PC-3 (cell line): Measurements from ENCODE around the gene GIMAP2. TPM values are rescaled to one million over a fixed set of nuclear protein-coding genes. Genes with fewer than 3 reads are reported as not detected.
"Not testable (repeated sequence)": the region's sequence is repeated elsewhere in the genome, so short reads cannot be mapped to it uniquely, and the experiment has no call there.

Experiments used
- ATAC-seq: fragments of 200-7000 bp; cut with Tn5 transposase; 2 replicates; pipeline ENCODE4 v1.9.1; 2020; ENCODE audit warnings: mild to moderate bottlenecking, moderate library complexity
- BruUV-seq: library from RNA; stranded (reverse); fragments of 400-500 nt; replicated peaks from 2 replicates; lab custom pipeline; 2021; lab: Mats Ljungman, UMichigan
- CTCF ChIA-PET: fragments of 300-600 bp; sonication (Branson Sonifier 250); formaldehyde crosslinking; loops from one replicate; lab custom pipeline; 2022; ENCODE audit warnings: antibody characterized with exemption; lab: Charles Lee
- POLR2A ChIA-PET: fragments of 300-600 bp; sonication (Branson Sonifier 250); formaldehyde crosslinking; loops from one replicate; lab custom pipeline; 2022; ENCODE audit warnings: antibody characterized with exemption; ENCODE audit not compliant: unreplicated experiment; lab: Charles Lee
- DNase-seq: peaks from one replicate; pipeline ENCODE4 v3.0.0-alpha.2; 2015
- H2AFZ ChIP-seq: fragments of 300-600 bp; sonication (generic); 2 replicates; pipeline ENCODE4 v1.6.0; 2016; ENCODE audit warnings: antibody characterized with exemption, low read length
- H3F3A ChIP-seq: fragments of 300-600 bp; sonication (generic); one replicate; pipeline ENCODE4 v1.6.0; 2017; ENCODE audit warnings: antibody characterized with exemption, low read length, control low read depth, mild to moderate bottlenecking; ENCODE audit not compliant: unreplicated experiment
- H3K27ac ChIP-seq: fragments of 300-600 bp; sonication (generic); 2 replicates; pipeline ENCODE4 v1.5.1; 2016; ENCODE audit warnings: mild to moderate bottlenecking, low read length
- H3K27me3 ChIP-seq: fragments of 300-600 bp; sonication (generic); 2 replicates; pipeline ENCODE4 v1.6.1; 2016; ENCODE audit warnings: low read length, mixed read lengths
- H3K36me3 ChIP-seq: fragments of 300-600 bp; sonication (generic); 2 replicates; pipeline ENCODE4 v1.6.1; 2016; ENCODE audit warnings: low read depth, mixed run types, low read length, mixed read lengths
- H3K4me1 ChIP-seq: fragments of 300-600 bp; sonication (generic); 2 replicates; pipeline ENCODE4 v1.5.1; 2016; ENCODE audit warnings: low read length; ENCODE audit not compliant: insufficient read depth
- H3K4me2 ChIP-seq: fragments of 300-600 bp; sonication (generic); 2 replicates; pipeline ENCODE4 v1.6.0; 2016; ENCODE audit warnings: low read length
- H3K4me3 ChIP-seq: fragments of 300-600 bp; sonication (generic); 2 replicates; pipeline ENCODE4 v1.5.1; 2016; ENCODE audit warnings: mild to moderate bottlenecking, low read length, mixed read lengths
- H3K79me2 ChIP-seq: fragments of 300-600 bp; sonication (generic); 2 replicates; pipeline ENCODE4 v1.6.1; 2017; ENCODE audit warnings: low read length, mixed read lengths
- H3K9ac ChIP-seq: fragments of 300-600 bp; sonication (generic); 2 replicates; pipeline ENCODE4 v1.6.0; 2016; ENCODE audit warnings: mild to moderate bottlenecking, low read length
- H3K9me2 ChIP-seq: fragments of 300-600 bp; sonication (generic); replicated peaks from 2 replicates; pipeline ENCODE4 v1.6.1; 2016; ENCODE audit warnings: mixed run types, low read length, mixed read lengths
- H3K9me3 ChIP-seq: fragments of 300-600 bp; sonication (generic); 2 replicates; pipeline ENCODE4 v1.6.1; 2016; ENCODE audit warnings: low read length, mixed read lengths
- H4K20me1 ChIP-seq: fragments of 300-600 bp; sonication (generic); 2 replicates; pipeline ENCODE4 v1.6.1; 2016; ENCODE audit warnings: low read length, mixed read lengths
- EZH2 ChIP-seq: fragments of 300-600 bp; sonication (generic); IDR thresholded peaks from one replicate; pipeline ENCODE4 v1.6.1; 2017; ENCODE audit warnings: antibody characterized with exemption, mild to moderate bottlenecking, low read length; ENCODE audit not compliant: unreplicated experiment
- EZH2phosphoT487 ChIP-seq: fragments of 300-600 bp; sonication (generic); IDR thresholded peaks from 2 replicates; pipeline ENCODE4 v1.6.1; 2018; ENCODE audit warnings: mild to moderate bottlenecking, antibody characterized with exemption, low read length, borderline replicate concordance
- intact Hi-C: fragments of 100-400 bp; cut with micrococcal nuclease; formaldehyde crosslinking; loops from 2 replicates; pipeline ENCODE4 v1.9.0; 2023
- total RNA-seq: library from RNA; depleted of rRNA; stranded (reverse); fragments of >200 nt; gene quantifications from 2 replicates; pipeline ENCODE4 v1.2.3, GENCODE V29; 2014
- TF ChIP-seq, protein P1 (sequence below): fragments of 300-600 bp; sonication (generic); conservative IDR thresholded peaks from 2 replicates; pipeline ENCODE4 v1.5.1; 2017; ENCODE audit warnings: antibody characterized with exemption, low read depth, mild to moderate bottlenecking, low read length

GIMAP2 gene
- total RNA-seq, 1 experiment from 2014 or later: not detected

DNA sequence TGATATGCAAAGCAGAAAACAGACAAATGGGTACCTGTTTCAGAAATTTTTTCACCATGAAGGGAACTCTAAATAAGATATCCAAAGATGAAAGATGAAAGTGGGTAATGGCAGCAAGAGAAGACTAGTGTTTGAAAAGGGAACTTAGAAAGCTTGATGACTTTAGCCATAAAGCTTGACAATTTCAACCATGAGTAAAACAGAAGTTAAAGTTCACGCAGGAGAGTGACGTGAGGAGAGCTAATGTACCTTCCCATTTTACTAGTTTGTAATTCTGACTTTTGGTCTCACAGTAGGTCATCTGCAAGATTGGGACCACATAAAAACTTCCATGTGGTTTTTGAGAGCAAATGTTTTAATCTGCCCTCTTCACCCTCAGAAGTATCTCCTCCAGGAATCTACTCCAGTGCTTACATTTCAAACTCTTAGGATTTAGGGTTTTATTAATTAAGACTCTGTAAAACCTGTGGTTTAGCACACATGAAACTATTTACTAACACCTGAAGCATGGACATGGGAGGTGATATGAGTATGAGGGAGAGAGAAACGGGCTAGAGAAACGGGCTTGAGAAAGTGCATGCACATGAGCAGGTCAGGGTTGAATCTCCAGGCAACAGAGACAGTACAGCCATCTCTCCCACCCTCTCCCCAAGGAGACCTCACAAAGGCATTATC is 24.4 kb upstream of the GIMAP2 start:
- no peaks in the 10 kb centered on the region for H3K9me2 ChIP-seq
- ChIA-PET CTCF (no interaction called here), POLR2A (no interaction called here)
- TF ChIP-seq EZH2: no peak
- no peak for TF ChIP-seq EZH2phosphoT487
- TF ChIP-seq, protein P1, sequence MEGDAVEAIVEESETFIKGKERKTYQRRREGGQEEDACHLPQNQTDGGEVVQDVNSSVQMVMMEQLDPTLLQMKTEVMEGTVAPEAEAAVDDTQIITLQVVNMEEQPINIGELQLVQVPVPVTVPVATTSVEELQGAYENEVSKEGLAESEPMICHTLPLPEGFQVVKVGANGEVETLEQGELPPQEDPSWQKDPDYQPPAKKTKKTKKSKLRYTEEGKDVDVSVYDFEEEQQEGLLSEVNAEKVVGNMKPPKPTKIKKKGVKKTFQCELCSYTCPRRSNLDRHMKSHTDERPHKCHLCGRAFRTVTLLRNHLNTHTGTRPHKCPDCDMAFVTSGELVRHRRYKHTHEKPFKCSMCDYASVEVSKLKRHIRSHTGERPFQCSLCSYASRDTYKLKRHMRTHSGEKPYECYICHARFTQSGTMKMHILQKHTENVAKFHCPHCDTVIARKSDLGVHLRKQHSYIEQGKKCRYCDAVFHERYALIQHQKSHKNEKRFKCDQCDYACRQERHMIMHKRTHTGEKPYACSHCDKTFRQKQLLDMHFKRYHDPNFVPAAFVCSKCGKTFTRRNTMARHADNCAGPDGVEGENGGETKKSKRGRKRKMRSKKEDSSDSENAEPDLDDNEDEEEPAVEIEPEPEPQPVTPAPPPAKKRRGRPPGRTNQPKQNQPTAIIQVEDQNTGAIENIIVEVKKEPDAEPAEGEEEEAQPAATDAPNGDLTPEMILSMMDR: no peak
- BruUV-seq: no TSS peak
- no peak for DNase-seq
- no peaks in the 10 kb centered on the region for H3K79me2 ChIP-seq
- no peak overlapping the region for H3K27ac ChIP-seq
- no peaks in the 10 kb centered on the region for H3K36me3 ChIP-seq
- no peaks in the 10 kb centered on the region for H3K4me1 ChIP-seq
- no peak overlapping the region for H3K9ac ChIP-seq
- no peak overlapping the region for H2AFZ ChIP-seq
- H3K9me3 ChIP-seq: no peaks in the 10 kb centered on the region
- ATAC-seq: no peak
- H3K4me2 ChIP-seq: no peak overlapping the region
- H3K4me3 ChIP-seq: no peak overlapping the region
- H4K20me1 ChIP-seq: no peaks in the 10 kb centered on the region
- H3K27me3 ChIP-seq: peaks cover 28% of the 10 kb centered on the region
- no peaks in the 10 kb centered on the region for H3F3A ChIP-seq
- intact Hi-C loops: no loop called here

DNA sequence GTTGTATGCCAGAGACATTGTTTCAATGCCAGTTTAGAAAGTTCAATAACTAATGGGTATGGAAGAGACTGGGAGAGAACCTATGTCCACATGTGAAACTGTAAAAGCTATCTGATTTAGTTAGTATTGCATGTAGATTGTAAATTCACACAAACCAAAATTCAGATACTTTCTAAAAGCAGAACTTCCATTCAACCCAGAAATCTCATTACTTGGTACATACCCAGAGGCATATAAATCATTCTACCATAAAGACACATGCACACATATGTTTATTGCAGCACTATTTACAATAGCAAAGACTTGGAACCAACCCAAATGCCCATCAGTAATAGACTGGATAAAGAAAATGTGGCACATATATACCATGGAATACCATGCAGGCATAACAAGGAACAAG is 22.7 kb upstream of the GIMAP2 start:
- H3K4me1 ChIP-seq, H3K4me2 ChIP-seq, H3K79me2 ChIP-seq, ATAC-seq, intact Hi-C loops, H4K20me1 ChIP-seq, H3F3A ChIP-seq, H3K36me3 ChIP-seq, DNase-seq, CTCF ChIA-PET, H3K9me3 ChIP-seq, H3K4me3 ChIP-seq, H3K9me2 ChIP-seq, BruUV-seq, H2AFZ ChIP-seq, H3K27ac ChIP-seq, H3K9ac ChIP-seq, POLR2A ChIA-PET: not testable (repeated sequence)
- peaks cover 16% of the 10 kb centered on the region for H3K27me3 ChIP-seq

DNA sequence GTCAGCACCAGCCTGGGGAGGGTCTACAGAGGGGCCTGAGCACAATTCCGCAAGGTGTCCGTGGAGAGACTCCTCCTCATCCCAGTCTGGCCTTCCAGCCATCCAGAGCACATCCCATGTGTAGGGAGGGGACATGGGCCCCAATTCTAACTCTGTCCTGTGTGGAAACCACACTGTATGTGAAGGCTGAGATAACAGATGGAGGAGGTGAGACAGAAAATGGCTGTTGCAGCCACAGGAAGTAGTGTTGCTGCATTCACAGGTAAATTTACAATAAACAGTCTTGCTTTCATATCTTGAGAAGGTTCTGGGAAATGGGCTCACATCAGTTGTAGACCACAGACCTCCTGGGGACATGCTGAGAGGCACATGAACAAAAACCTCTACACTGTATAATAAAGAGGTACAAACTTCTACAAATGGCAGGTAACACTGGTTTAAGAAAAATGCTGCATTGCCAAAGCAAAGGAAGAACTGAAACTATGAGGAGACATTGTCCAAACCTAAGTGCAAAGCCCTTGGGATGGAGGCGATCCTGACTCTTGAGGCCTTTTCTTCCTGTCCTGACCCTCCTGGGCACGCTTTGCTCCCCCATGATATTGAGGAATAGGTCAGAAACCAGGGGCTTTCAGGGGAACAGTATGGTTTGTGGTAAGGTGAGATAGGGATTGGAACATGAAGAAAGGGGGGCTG is 21.6 kb upstream of the GIMAP2 start:
- no peaks in the 10 kb centered on the region for H3K4me1 ChIP-seq
- H3K27ac ChIP-seq: no peak overlapping the region
- H3K9me2 ChIP-seq: no peaks in the 10 kb centered on the region
- H3K27me3 ChIP-seq: peaks cover 12% of the 10 kb centered on the region; the same call in 1 of the 2 replicates
- TF ChIP-seq EZH2phosphoT487 (no peak), EZH2 (no peak)
- TF ChIP-seq, protein P1: no peak
- no peaks in the 10 kb centered on the region for H3K9me3 ChIP-seq
- CTCF ChIA-PET: no interaction called here
- intact Hi-C loops: no loop called here
- POLR2A ChIA-PET: no interaction called here
- DNase-seq (no peak), ATAC-seq (no peak)
- no peak overlapping the region for H2AFZ ChIP-seq
- H4K20me1 ChIP-seq: no peaks in the 10 kb centered on the region
- no TSS peak for BruUV-seq
- no peak overlapping the region for H3K4me2 ChIP-seq
- H3K4me3 ChIP-seq: no peak overlapping the region
- H3K9ac ChIP-seq: no peak overlapping the region
- no peaks in the 10 kb centered on the region for H3K36me3 ChIP-seq
- no peaks in the 10 kb centered on the region for H3K79me2 ChIP-seq
- no peaks in the 10 kb centered on the region for H3F3A ChIP-seq
